A549 (cell line): Measurements from ENCODE around the gene COL15A1. TPM values are rescaled to one million over a fixed set of nuclear protein-coding genes. Genes with fewer than 3 reads are reported as not detected.
A peak's percentile ranks its signal among the peaks of the same experiment; 100 is the strongest.

Experiments used
- ATAC-seq, 2 experiments: fragments of 200-7000 bp in 1 of 2; fragments of >200 bp in 1 of 2; cut with Nextera tagmentation in 1 of 2; cut with Tn5 transposase in 1 of 2; 3 replicates each; pipeline versions ENCODE4 v1.8.0 to v1.9.1; 2018 to 2020; ENCODE audit warnings: mild to moderate bottlenecking in 1 of 2, moderate library complexity in 1 of 2
- CTCF ChIA-PET: fragments of 300-600 bp; sonication (Branson Sonifier 250); formaldehyde crosslinking; extraction: SDS; loops from one replicate; lab custom pipeline; 2021; ENCODE audit warnings: antibody characterized with exemption, inconsistent platforms; lab: Yijun Ruan, JAX
- POLR2A ChIA-PET: fragments of 350-600 bp; formaldehyde crosslinking; extraction: SDS; loops from one replicate; lab custom pipeline; 2021; ENCODE audit warnings: antibody characterized with exemption, inconsistent platforms; lab: Yijun Ruan, JAX
- DNase-seq, 2 experiments: peaks; one replicate each; pipeline versions ENCODE4 v3.0.0 to v3.0.0-alpha.2; 2011 to 2016; ENCODE audit warnings: low read depth in 1 of 2, low spot score in 1 of 2
- FAIRE-seq: peaks from 2 replicates; lab custom pipeline; 2011; peaks lifted over from hg19 to GRCh38; lab: Jason Lieb, UNC
- H3K27ac ChIP-seq, 2 experiments: fragments of >200 bp; sonication (Bioruptor Twin); formaldehyde crosslinking; 3 replicates each; pipeline ENCODE4 v1.5.1; 2016 to 2017
- H3K4me1 ChIP-seq: fragments of >200 bp; sonication (Bioruptor Twin); formaldehyde crosslinking; 3 replicates; pipeline ENCODE4 v1.6.1; 2016
- H3K4me2 ChIP-seq: fragments of >200 bp; sonication (Bioruptor Twin); formaldehyde crosslinking; 3 replicates; pipeline ENCODE4 v1.6.1; 2016
- H3K4me3 ChIP-seq: fragments of >200 bp; sonication (Bioruptor Twin); formaldehyde crosslinking; 3 replicates; pipeline ENCODE4 v1.5.1; 2016
- H3K9me3 ChIP-seq: fragments of >200 bp; sonication (Bioruptor Twin); formaldehyde crosslinking; 3 replicates; pipeline ENCODE4 v1.6.1; 2016
- BCL3 ChIP-seq: fragments of >200 bp; sonication (Bioruptor Twin); formaldehyde crosslinking; IDR thresholded peaks from 3 replicates; pipeline ENCODE4 v1.6.1; 2016
- BHLHE40 ChIP-seq: IDR thresholded peaks from 2 replicates; pipeline ENCODE4 v1.6.1; 2012; ENCODE audit warnings: low read depth, low read length, inconsistent platforms
- CHD2 ChIP-seq: fragments of 150-350 bp; IDR thresholded peaks from 2 replicates; pipeline ENCODE4 v1.6.1; 2014; ENCODE audit warnings: low read length; ENCODE audit not compliant: partially characterized antibody
- CHD4 ChIP-seq: fragments of 200-600 bp; sonication (generic); IDR thresholded peaks from 2 replicates; pipeline ENCODE4 v1.6.1; 2016; ENCODE audit warnings: antibody characterized with exemption, mild to moderate bottlenecking, borderline replicate concordance
- EHF ChIP-seq: fragments of 250-450 bp; sonication (Bioruptor Pico); IDR thresholded peaks from 2 replicates; pipeline ENCODE4 v1.5.0; 2020; ENCODE audit warnings: mild to moderate bottlenecking
- EP300 ChIP-seq, 2 experiments: fragments of >200 bp; sonication (Bioruptor Twin); formaldehyde crosslinking; IDR thresholded peaks; 2 replicates in 1 of 2; 3 replicates in 1 of 2; pipeline ENCODE4 v1.6.1; 2016 to 2017
- ESRRA ChIP-seq: fragments of 150-350 bp; IDR thresholded peaks from 2 replicates; pipeline ENCODE4 v1.6.1; 2014; ENCODE audit warnings: mild to moderate bottlenecking, low read length, borderline replicate concordance
- GATA3 ChIP-seq: IDR thresholded peaks from 2 replicates; pipeline ENCODE4 v1.6.1; 2012; ENCODE audit warnings: borderline replicate concordance
- HMGXB4 ChIP-seq: fragments of 250-450 bp; sonication (Bioruptor Pico); IDR thresholded peaks from 2 replicates; pipeline ENCODE4 v1.5.0; 2021; ENCODE audit warnings: mild to moderate bottlenecking, moderate library complexity, borderline replicate concordance
- HOXA7 ChIP-seq: fragments of 250-450 bp; sonication (Bioruptor Pico); IDR thresholded peaks from 2 replicates; pipeline ENCODE4 v1.5.0; 2020; ENCODE audit warnings: mild to moderate bottlenecking, moderate library complexity
- HOXB5 ChIP-seq: fragments of 250-450 bp; sonication (Bioruptor Pico); IDR thresholded peaks from 2 replicates; pipeline ENCODE4 v1.5.0; 2020; ENCODE audit warnings: mild to moderate bottlenecking, moderate library complexity
- KDM5A ChIP-seq: fragments of 200-600 bp; sonication (generic); IDR thresholded peaks from 2 replicates; pipeline ENCODE4 v1.6.1; 2016; ENCODE audit warnings: antibody characterized with exemption, mild to moderate bottlenecking
- MAFK ChIP-seq: fragments of 450-650 bp; IDR thresholded peaks from 2 replicates; pipeline ENCODE4 v1.6.1; 2014; ENCODE audit not compliant: partially characterized antibody
- MAZ ChIP-seq: fragments of 150-350 bp; IDR thresholded peaks from 2 replicates; pipeline ENCODE4 v1.6.1; 2014; ENCODE audit warnings: antibody characterized with exemption, low read depth, low read length, borderline replicate concordance
- MYC ChIP-seq: IDR thresholded peaks from 2 replicates; pipeline ENCODE4 v1.6.1; 2012; ENCODE audit warnings: mild to moderate bottlenecking, inconsistent platforms, low read length, improper control_type of control experiment, borderline replicate concordance
- PHF8 ChIP-seq: fragments of 200-600 bp; sonication (generic); IDR thresholded peaks from 2 replicates; pipeline ENCODE4 v1.6.1; 2016; ENCODE audit warnings: low read depth, mild to moderate bottlenecking, antibody characterized with exemption, moderate library complexity, borderline replicate concordance
- RAD21 ChIP-seq, 2 experiments: fragments of >200 bp in 1 of 2; sonication (Bioruptor Twin) in 1 of 2; formaldehyde crosslinking in 1 of 2; IDR thresholded peaks in 1 of 2; conservative IDR thresholded peaks in 1 of 2; 2 replicates in 1 of 2; 3 replicates in 1 of 2; pipeline ENCODE4 v1.6.1; 2012 to 2018; ENCODE audit warnings: inconsistent platforms in 1 of 2
- RCOR1 ChIP-seq: fragments of 150-350 bp; IDR thresholded peaks from 2 replicates; pipeline ENCODE4 v1.6.1; 2014; ENCODE audit warnings: antibody characterized with exemption, low read length, low read depth
- REST ChIP-seq: fragments of 200-600 bp; sonication (generic); IDR thresholded peaks from 2 replicates; pipeline ENCODE4 v1.6.1; 2016; ENCODE audit warnings: antibody characterized with exemption, mild to moderate bottlenecking, moderate library complexity
- SMC3 ChIP-seq: fragments of >200 bp; sonication (Bioruptor Twin); formaldehyde crosslinking; IDR thresholded peaks from 3 replicates; pipeline ENCODE4 v1.6.1; 2018; ENCODE audit warnings: inconsistent platforms
- SREBF2 ChIP-seq: fragments of 450-650 bp; IDR thresholded peaks from 2 replicates; pipeline ENCODE4 v1.6.1; 2014; ENCODE audit warnings: mild to moderate bottlenecking, moderate library complexity
- ZC3H11A ChIP-seq: fragments of 450-650 bp; IDR thresholded peaks from 2 replicates; pipeline ENCODE4 v1.6.1; 2014; ENCODE audit warnings: antibody characterized with exemption, mild to moderate bottlenecking
- ZSCAN20 ChIP-seq: fragments of 250-450 bp; sonication (Bioruptor Pico); IDR thresholded peaks from 2 replicates; pipeline ENCODE4 v1.8.0; 2022; ENCODE audit warnings: mild to moderate bottlenecking, moderate library complexity
- WGBS: methylation state at CpG from one replicate; pipeline ENCODE4 v1.1.6; 2017; ENCODE audit errors: missing lambda C conversion rate; 5-methylcytosine and 5-hydroxymethylcytosine counted together
- polyA plus RNA-seq, 4 experiments: library from polyadenylated mRNA; depleted of rRNA in 3 of 4; stranded (reverse); fragments of >200 nt; fragmentation: RNase III in 1 of 4; extraction: RNeasy Plus Mini Kit Qiagen cat#74134 plus additional on column Dnase treatment in 1 of 4; gene quantifications; 2 replicates in 3 of 4; 3 replicates in 1 of 4; pipeline ENCODE4 v1.2.3, GENCODE V29; 2011 to 2017

Gene COL15A1
- polyA plus RNA-seq, 2 of the 4 experiments (the other 2 are of a cell fraction), result 0.09 to 0.12 TPM

GRCh38 chr9:98942906-98943681 lies 613 bp upstream of the COL15A1 start (continued):
- TF ChIP-seq HOXB5 (CRISPR knock-in tag), result no peak
- TF ChIP-seq ZSCAN20 (CRISPR knock-in tag), result no peak
- TF ChIP-seq EHF, result no peak
- TF ChIP-seq BHLHE40, result no peak
- no peak for TF ChIP-seq SMC3
- no peak for TF ChIP-seq RCOR1

- H3K4me3 ChIP-seq, result peak overlapping the region; percentile 34
- ChIA-PET CTCF (interaction anchor here (1.2 to 2.1 kb wide), 3 partner anchors 31 to 197 kb away, joined by 3 to 7 read pairs (median 6); no protein-coding TSS in a partner anchor), POLR2A (no interaction called here)
- no peak for FAIRE-seq
- H3K4me2 ChIP-seq, result peak overlapping the region; percentile 83
- TF ChIP-seq KDM5A, result no peak
- no peak for TF ChIP-seq CHD4
- TF ChIP-seq RCOR1, result no peak
- no peak for TF ChIP-seq RAD21 (conservative IDR thresholded peaks at IDR 0.05 in 1 of 2, IDR thresholded peaks at IDR 0.05 in 1 of 2)
- no peak for TF ChIP-seq EP300 (IDR thresholded peaks at IDR 0.05)
- no peaks in the 10 kb centered on the region for H3K9me3 ChIP-seq
- WGBS, result 12% methylated on average over 19 of the region's 46 CpGs
- H3K4me1 ChIP-seq, result no peaks in the 10 kb centered on the region; the same call in 2 of the 3 replicates
- peak; percentile 13 to 24 for DNase-seq
- H3K27ac ChIP-seq, result 0 out of 6 replicates have a peak overlapping the region, but pooled peaks of 1 of the 2 experiments have one; percentile 5
- ATAC-seq, result peak; percentile 71 to 80
Measured at GRCh38 chr9:98944057-98944733, 488 bp downstream of the COL15A1 start.

- ChIA-PET CTCF (interaction anchor here (1.2 to 2.1 kb wide), 3 partner anchors 30 to 196 kb away, joined by 3 to 7 read pairs (median 6); no protein-coding TSS in a partner anchor), POLR2A (no interaction called here)
- DNase-seq (no peak), ATAC-seq (no peak), FAIRE-seq (no peak)
- no peak overlapping the region for H3K27ac ChIP-seq
- no peaks in the 10 kb centered on the region for H3K9me3 ChIP-seq
- H3K4me1 ChIP-seq, result no peaks in the 10 kb centered on the region; the same call in 2 of the 3 replicates
- peak overlapping the region; percentile 34; the same call in 2 of the 3 replicates for H3K4me3 ChIP-seq
- WGBS, result 38% methylated on average over 9 of the region's 9 CpGs
- peak overlapping the region; percentile 83 for H3K4me2 ChIP-seq
- TF ChIP-seq BCL3 (no peak), ZC3H11A (no peak), GATA3 (no peak), KDM5A (no peak), ESRRA (no peak), HMGXB4 (no peak), MYC (no peak), REST (no peak), CHD2 (no peak), MAFK (no peak), PHF8 (no peak), EP300 (IDR thresholded peaks at IDR 0.05) (no peak), MAZ (no peak), SREBF2 (no peak), HOXA7 (CRISPR knock-in tag) (no peak)
Measured at GRCh38 chr9:98944734-98945074, 997 bp downstream of the COL15A1 start.
